NOMO-1 treated with dmso at 0.1 percent for 144 hours (cell line): ENCODE data around the gene CA6.
A peak's percentile ranks its signal among the peaks of the same experiment; 100 is the strongest.
"Not testable (repeated sequence)": the region's sequence is repeated elsewhere in the genome, so short reads cannot be mapped to it uniquely, and the experiment has no call there.

ENCODE experiments used
- DNase-seq: peaks from one replicate; lab custom pipeline; 2025; ENCODE audit not compliant: unreplicated experiment; lab: John Stamatoyannopoulos, UW

CA6 gene

GRCh38 chr1:8968902-8969301 lies 23.2 kb downstream of the CA6 start:
- DNase-seq: not testable (repeated sequence)

GRCh38 chr1:8969937-8970336 lies 24.3 kb downstream of the CA6 start:
- DNase-seq: no peak

DNA sequence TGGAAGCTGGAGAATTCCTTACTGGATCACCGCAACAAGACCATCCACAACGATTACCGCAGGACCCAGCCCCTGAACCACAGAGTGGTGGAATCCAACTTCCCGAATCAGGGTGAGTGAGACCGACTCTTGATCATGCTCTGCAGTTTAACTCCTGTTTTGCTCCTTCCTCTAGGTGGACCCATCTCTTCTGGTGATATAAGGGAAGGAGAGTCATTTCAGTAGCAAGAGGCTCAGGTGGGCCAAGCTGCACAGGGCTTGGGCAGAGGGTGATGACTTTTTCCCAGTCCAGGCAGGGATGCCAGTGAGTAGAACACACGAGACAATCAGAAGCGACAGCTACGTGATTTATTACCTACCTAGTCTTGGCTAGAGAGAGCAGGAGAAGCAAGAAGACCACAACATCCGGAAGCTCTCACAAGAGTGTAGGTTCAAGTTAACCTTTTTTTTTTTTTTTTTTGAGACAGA lies 25.2 kb downstream of the CA6 start:
- peak; percentile 69 for DNase-seq

GRCh38 chr1:8974551-8974950 lies 28.9 kb downstream of the CA6 start:
- no peak for DNase-seq

DNA sequence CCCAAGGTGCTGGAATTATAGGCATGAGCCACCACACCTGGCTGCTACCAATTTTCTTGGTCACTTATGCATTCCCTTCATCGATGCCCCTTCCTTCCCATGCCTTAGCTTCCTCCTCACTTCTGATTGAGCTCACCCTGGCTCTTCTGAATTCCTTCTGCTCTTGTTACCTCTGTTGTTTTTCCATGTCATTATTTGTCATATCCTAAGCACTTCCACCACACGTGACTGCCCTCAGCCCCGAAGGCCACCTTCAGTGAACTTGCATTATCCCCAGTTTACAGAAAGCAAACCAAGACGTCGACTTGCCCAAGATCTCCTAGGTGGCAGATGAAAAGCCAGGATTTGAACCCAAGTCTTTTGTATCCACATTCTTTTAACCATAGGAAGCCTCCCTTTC lies 30.7 kb downstream of the CA6 start:
- DNase-seq: no peak

- DNase-seq: no peak
Measured at GRCh38 chr1:8976896-8977450, 31.3 kb downstream of the CA6 start.

GRCh38 chr1:8980656-8981055 lies 35.0 kb downstream of the CA6 start:
- no peak for DNase-seq

GRCh38 chr1:8981169-8981568 lies 35.5 kb downstream of the CA6 start:
- no peak for DNase-seq

- no peak for DNase-seq
Measured at GRCh38 chr1:8984203-8984602, 38.5 kb downstream of the CA6 start.

GRCh38 chr1:8984990-8985389 lies 39.3 kb downstream of the CA6 start:
- no peak for DNase-seq

GRCh38 chr1:8985915-8986813 lies 40.5 kb downstream of the CA6 start:
- no peak for DNase-seq

- no peak for DNase-seq
Measured at GRCh38 chr1:8986814-8987190, 41.1 kb downstream of the CA6 start.

DNA sequence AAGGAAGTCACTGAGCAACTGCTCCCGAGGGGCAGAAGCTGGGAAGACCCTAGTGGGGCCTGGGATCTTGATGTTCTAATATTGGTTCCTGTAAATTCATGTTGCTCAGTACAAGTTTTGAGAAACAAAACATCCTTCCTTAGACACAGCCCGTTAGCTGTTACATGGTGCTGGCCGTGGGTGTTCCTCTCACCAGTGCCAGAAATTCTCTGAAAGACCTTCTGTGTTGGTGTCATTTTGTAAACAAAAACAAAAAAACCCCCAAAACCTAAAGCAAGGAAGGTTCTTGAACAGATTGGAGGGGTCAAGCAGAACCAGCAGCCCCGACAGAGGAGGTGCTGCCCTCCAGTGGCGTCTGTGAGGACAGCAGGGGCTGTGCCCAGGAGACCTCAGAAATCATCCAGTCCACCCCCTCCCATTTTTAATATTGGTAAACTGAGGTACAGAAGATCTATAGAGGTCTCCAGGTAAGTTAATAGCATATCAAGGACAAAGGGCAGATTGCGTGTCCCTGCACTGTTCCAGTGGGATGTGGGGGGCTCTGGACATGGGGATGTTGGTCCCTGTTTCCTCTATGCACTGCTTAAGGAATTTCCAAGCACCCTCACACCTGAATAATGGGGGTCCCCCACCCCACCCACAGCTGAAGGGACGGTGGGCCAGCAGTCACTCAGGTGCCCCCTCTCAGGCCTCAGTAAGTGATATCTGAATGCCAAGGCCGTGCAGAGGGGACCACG lies 42.4 kb downstream of the CA6 start:
- DNase-seq: peak; percentile 12

GRCh38 chr1:8988618-8988967 lies 42.9 kb downstream of the CA6 start:
- DNase-seq: no peak

DNA sequence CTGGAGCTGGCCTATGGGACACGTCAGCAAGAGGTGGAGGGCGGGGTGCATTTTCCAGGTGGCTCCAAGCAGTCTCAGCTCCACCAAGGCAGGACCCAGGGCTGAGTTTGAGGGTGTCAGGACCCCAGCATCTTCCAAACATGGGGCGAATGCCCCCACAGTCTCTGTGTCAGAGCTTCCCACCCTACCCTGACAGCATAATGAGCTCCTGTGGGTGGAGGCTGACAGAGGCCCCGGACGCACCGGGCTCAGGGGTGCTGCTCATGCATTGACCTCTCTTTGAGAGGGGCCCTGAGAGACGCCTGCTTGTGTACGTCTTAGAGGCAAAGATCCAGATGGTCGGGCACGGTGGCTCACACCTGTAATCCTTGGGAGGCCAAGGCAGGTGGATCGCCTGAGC lies 43.4 kb downstream of the CA6 start:
- no peak for DNase-seq

- no peak for DNase-seq
Measured at GRCh38 chr1:8989821-8990220, 44.2 kb downstream of the CA6 start.

GRCh38 chr1:8992936-8993687 lies 47.4 kb downstream of the CA6 start:
- DNase-seq: no peak

DNA sequence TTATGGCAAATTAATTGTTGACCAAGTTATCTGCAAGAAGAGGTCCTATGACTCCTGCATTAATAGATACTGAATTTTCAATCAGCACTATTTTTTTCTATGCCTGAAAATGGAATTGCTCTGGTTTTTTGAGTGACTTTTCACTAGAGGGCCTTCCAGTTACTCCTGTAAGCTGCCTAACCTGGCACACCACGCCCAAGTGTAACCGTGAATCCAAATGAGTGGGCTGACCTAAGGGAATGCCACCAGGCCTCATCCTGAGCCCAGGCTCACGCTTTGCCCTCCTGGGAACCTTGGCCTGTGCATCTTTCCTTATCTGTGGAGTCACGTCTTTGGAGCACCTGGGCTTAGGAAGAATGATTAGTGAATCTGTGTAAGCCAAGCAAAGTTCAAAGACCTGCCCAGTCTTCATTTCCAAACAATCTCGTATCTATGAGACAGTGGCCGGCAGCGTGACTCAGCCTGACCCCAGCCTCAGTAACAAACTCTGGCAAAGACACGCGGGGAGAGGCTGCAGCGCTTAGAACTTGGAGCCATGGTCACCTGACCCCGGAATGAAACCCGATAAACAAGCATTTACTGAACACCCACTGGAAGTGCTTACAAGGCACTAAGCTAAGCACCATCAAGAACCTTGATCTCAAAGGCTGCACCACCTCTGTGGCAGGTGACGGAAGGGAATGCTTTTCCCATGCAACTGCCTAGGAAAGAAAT lies 48.5 kb downstream of the CA6 start:
- not testable (repeated sequence) for DNase-seq

GRCh38 chr1:9001534-9002214 lies 56.0 kb downstream of the CA6 start:
- not testable (repeated sequence) for DNase-seq

- DNase-seq: not testable (repeated sequence)
Measured at GRCh38 chr1:9002215-9002560, 56.5 kb downstream of the CA6 start.
